ENCODE data around the gene SMIM11.
"Not testable (repeated sequence)": the region's sequence is repeated elsewhere in the genome, so short reads cannot be mapped to it uniquely, and the experiment has no call there.

The SMIM11 gene

GRCh38 chr21:34365809-34366208 lies 9.5 kb upstream of the SMIM11 start:
- TF ChIP-seq ZC3H10 (CRISPR knock-in tag; IDR thresholded peaks at IDR 0.05), result no peak

DNA sequence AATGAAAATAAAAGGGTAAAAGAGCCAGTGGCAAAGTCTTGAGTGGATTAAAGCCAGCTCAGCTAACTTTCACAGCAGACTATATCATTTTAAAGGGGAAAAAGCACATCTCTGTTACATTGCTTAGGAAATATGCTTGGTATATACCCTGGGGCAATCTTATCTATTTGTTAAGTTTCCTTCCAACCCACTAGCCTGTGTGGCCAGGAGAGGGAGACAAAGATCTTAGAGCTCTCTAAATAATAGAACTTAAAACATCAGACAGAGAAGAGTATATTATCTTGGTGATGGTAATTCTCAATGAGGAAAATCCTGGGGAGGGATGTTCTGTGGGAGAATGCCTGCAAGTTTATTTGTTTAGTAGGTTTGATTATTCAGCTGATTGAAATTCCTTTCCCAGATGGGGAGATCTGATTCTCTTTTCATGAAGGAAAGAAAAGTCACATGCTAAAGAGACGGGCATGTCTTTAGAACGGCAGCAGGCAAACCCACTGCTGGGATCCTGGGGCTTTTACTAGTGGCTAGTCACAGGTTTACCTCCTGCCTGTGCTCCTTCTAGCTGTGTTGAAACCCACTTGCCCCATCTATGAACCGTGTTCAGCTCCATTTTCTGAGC lies 7.9 kb upstream of the SMIM11 start:
- TF ChIP-seq CSRNP3 (CRISPR knock-in tag; IDR thresholded peaks at IDR 0.05), result no peak
- TF ChIP-seq, protein P1, sequence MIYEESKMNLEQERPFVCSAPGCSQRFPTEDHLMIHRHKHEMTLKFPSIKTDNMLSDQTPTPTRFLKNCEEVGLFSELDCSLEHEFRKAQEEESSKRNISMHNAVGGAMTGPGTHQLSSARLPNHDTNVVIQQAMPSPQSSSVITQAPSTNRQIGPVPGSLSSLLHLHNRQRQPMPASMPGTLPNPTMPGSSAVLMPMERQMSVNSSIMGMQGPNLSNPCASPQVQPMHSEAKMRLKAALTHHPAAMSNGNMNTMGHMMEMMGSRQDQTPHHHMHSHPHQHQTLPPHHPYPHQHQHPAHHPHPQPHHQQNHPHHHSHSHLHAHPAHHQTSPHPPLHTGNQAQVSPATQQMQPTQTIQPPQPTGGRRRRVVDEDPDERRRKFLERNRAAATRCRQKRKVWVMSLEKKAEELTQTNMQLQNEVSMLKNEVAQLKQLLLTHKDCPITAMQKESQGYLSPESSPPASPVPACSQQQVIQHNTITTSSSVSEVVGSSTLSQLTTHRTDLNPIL (CRISPR knock-in tag; IDR thresholded peaks at IDR 0.05; ENCODE audit: low read depth), result no peak
- TF ChIP-seq, protein P2, sequence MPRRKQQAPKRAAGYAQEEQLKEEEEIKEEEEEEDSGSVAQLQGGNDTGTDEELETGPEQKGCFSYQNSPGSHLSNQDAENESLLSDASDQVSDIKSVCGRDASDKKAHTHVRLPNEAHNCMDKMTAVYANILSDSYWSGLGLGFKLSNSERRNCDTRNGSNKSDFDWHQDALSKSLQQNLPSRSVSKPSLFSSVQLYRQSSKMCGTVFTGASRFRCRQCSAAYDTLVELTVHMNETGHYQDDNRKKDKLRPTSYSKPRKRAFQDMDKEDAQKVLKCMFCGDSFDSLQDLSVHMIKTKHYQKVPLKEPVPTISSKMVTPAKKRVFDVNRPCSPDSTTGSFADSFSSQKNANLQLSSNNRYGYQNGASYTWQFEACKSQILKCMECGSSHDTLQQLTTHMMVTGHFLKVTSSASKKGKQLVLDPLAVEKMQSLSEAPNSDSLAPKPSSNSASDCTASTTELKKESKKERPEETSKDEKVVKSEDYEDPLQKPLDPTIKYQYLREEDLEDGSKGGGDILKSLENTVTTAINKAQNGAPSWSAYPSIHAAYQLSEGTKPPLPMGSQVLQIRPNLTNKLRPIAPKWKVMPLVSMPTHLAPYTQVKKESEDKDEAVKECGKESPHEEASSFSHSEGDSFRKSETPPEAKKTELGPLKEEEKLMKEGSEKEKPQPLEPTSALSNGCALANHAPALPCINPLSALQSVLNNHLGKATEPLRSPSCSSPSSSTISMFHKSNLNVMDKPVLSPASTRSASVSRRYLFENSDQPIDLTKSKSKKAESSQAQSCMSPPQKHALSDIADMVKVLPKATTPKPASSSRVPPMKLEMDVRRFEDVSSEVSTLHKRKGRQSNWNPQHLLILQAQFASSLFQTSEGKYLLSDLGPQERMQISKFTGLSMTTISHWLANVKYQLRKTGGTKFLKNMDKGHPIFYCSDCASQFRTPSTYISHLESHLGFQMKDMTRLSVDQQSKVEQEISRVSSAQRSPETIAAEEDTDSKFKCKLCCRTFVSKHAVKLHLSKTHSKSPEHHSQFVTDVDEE (CRISPR knock-in tag; IDR thresholded peaks at IDR 0.05), result no peak
- TF ChIP-seq GLIS3 (CRISPR knock-in tag; IDR thresholded peaks at IDR 0.05), result no peak
- no peak for TF ChIP-seq RARB (CRISPR knock-in tag; IDR thresholded peaks at IDR 0.05)
- no peak for TF ChIP-seq OSR1 (CRISPR knock-in tag; IDR thresholded peaks at IDR 0.05)
- no peak for TF ChIP-seq ISL1 (CRISPR knock-in tag; IDR thresholded peaks at IDR 0.05)
- TF ChIP-seq, protein P3, sequence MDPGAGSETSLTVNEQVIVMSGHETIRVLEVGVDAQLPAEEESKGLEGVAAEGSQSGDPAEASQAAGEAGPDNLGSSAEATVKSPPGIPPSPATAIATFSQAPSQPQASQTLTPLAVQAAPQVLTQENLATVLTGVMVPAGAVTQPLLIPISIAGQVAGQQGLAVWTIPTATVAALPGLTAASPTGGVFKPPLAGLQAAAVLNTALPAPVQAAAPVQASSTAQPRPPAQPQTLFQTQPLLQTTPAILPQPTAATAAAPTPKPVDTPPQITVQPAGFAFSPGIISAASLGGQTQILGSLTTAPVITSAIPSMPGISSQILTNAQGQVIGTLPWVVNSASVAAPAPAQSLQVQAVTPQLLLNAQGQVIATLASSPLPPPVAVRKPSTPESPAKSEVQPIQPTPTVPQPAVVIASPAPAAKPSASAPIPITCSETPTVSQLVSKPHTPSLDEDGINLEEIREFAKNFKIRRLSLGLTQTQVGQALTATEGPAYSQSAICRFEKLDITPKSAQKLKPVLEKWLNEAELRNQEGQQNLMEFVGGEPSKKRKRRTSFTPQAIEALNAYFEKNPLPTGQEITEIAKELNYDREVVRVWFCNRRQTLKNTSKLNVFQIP (CRISPR knock-in tag; IDR thresholded peaks at IDR 0.05; ENCODE audit: borderline replicate concordance, low read depth), result no peak
- TF ChIP-seq ARNTL (CRISPR knock-in tag; IDR thresholded peaks at IDR 0.05; ENCODE audit: borderline replicate concordance, low read depth), result no peak
- no peak for TF ChIP-seq CSDC2 (CRISPR knock-in tag; IDR thresholded peaks at IDR 0.05)
- no peak for TF ChIP-seq SNAI2 (CRISPR knock-in tag; IDR thresholded peaks at IDR 0.05)
- peak; percentile 96 for ATAC-seq

More at GRCh38 chr21:34365809-34366208, 9.5 kb upstream of the SMIM11 start:
- ATAC-seq, result no peak

GRCh38 chr21:34369741-34370140 lies 5.6 kb upstream of the SMIM11 start:
- ATAC-seq, result no peak
- TF ChIP-seq RARB (CRISPR knock-in tag; IDR thresholded peaks at IDR 0.05) (no peak), ZNF8 (CRISPR knock-in tag; IDR thresholded peaks at IDR 0.05) (no peak), ZNF565 (CRISPR knock-in tag; conservative IDR thresholded peaks at IDR 0.05; ENCODE audit: low read depth) (no peak)

GRCh38 chr21:34372321-34372720 lies 3.0 kb upstream of the SMIM11 start:
- no peak for ATAC-seq
- TF ChIP-seq ZNF8 (CRISPR knock-in tag; IDR thresholded peaks at IDR 0.05), result no peak
- TF ChIP-seq RARB (CRISPR knock-in tag; IDR thresholded peaks at IDR 0.05), result no peak
- TF ChIP-seq, protein P2 (CRISPR knock-in tag; IDR thresholded peaks at IDR 0.05), result no peak
- no peak for TF ChIP-seq OSR1 (CRISPR knock-in tag; IDR thresholded peaks at IDR 0.05)
- no peak for TF ChIP-seq ZC3H10 (CRISPR knock-in tag; IDR thresholded peaks at IDR 0.05)
- no peak for TF ChIP-seq TOX (CRISPR knock-in tag; IDR thresholded peaks at IDR 0.05; ENCODE audit: borderline replicate concordance)
- TF ChIP-seq ZNF565 (CRISPR knock-in tag; conservative IDR thresholded peaks at IDR 0.05; ENCODE audit: low read depth), result no peak
- TF ChIP-seq ZFP30 (CRISPR knock-in tag; IDR thresholded peaks at IDR 0.05), result no peak
- TF ChIP-seq, protein P1 (CRISPR knock-in tag; IDR thresholded peaks at IDR 0.05; ENCODE audit: low read depth), result no peak
- TF ChIP-seq ARNTL (CRISPR knock-in tag; IDR thresholded peaks at IDR 0.05; ENCODE audit: borderline replicate concordance, low read depth), result no peak
- TF ChIP-seq ZFP3 (CRISPR knock-in tag; IDR thresholded peaks at IDR 0.05), result no peak
- TF ChIP-seq CSRNP3 (CRISPR knock-in tag; IDR thresholded peaks at IDR 0.05), result no peak
- no peak for TF ChIP-seq ISL1 (CRISPR knock-in tag; IDR thresholded peaks at IDR 0.05)
- TF ChIP-seq SNAI2 (CRISPR knock-in tag; IDR thresholded peaks at IDR 0.05), result no peak

DNA sequence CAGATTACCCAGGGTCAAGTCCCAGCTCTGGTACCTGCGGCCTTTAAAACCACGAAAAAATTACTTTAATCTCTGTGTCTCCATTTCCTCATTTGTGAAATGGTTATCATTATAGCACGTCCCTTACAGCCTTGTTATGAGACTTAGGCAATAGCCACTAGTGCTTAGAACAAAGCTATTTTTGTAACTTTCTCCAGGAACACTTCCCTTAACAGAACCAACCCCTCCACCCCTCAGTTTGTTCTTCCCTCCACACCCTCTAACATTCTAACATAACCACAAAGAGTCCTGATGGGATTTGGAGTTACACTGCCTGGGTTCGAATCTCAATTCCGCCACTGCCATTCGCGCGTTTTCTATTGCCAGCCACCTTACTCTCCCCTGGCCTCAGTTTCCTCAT lies 845 bp upstream of the SMIM11 start:
- not testable (repeated sequence) for ATAC-seq

DNA sequence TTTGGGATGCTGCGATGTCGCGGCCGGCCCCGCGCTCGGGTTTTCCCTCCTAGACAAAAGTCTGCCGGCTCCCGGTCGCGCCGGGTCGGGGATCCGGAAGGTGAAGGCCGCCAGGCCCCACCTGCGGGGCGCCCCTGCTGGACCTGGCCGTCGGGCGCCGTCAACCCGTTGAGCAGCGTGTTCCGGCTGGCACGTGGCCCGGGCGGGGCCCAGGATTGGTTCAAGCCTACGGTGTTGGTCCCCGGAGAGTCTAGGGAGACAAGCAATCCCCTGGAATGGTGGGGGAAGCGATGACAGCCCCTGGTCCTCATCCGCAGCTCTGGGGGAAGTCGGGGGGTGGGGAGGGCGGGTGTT lies 289 bp downstream of the SMIM11 start:
- ATAC-seq, result peak; percentile 85

DNA sequence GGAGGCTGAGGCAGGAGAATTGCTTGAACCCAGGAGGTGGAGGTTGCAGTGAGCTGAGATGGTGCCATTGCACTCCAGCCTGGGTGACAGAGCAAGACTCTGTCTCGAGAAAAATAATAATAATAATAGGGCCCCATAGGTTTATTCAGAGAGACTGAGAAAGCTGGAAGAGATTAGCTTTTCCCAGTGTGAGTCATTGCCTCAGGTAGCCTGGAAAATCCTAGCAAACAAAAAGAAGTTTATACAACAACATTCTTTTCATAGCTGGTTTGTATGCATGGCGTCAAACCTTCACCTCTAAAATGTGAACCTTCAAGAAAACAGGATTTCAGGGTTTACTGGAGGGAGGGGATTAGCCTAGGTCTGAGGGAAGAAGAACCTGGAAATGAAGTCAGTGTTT lies 7.8 kb downstream of the SMIM11 start:
- not testable (repeated sequence) for ATAC-seq

All from SK-N-SH treated with all-trans-retinoic acid at 6 μM for 48 hours (cell line).